HG02970 (cell line): ENCODE measurements around the gene NCBP3.
"Not testable (repeated sequence)": the region's sequence is repeated elsewhere in the genome, so short reads cannot be mapped to it uniquely, and the experiment has no call there.

ENCODE experiments used
- ATAC-seq: cut with Tn5 transposase; IDR thresholded peaks from one replicate; pipeline ENCODE4 v1.9.1; 2021; ENCODE audit warnings: mild to moderate bottlenecking, moderate library complexity, moderate number of reproducible peaks; ENCODE audit not compliant: unreplicated experiment, low FRiP score

NCBP3 gene

GRCh38 chr17:3794557-3795389 lies 51.3 kb downstream of the NCBP3 start:
- no peak for ATAC-seq

DNA sequence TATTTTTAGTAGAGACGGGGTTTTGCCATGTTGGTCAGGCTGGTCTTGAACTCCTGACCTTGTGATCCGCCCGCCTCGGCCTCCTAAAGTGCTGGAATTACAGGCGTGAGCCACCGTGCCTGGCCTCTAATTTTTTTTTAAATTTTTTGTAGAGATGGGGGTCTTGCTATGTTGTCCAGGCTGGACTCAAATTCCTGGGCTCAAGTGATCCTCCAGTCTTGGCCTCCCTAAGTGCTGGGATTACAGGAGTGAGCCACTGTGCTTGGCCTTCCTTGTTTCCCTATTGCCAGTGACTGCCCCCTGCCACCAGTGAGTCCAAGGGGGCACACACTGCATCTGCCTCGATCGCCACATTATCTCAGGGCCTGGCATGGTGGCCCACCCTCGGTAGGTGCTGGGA lies 51.9 kb downstream of the NCBP3 start:
- ATAC-seq = not testable (repeated sequence)

GRCh38 chr17:3793258-3793657 lies 52.8 kb downstream of the NCBP3 start:
- not testable (repeated sequence) for ATAC-seq

- ATAC-seq = no peak
These were observed 53.6 kb downstream of the NCBP3 start for GRCh38 chr17:3792481-3792880.

GRCh38 chr17:3788200-3788599 lies 57.8 kb downstream of the NCBP3 start:
- no peak for ATAC-seq

DNA sequence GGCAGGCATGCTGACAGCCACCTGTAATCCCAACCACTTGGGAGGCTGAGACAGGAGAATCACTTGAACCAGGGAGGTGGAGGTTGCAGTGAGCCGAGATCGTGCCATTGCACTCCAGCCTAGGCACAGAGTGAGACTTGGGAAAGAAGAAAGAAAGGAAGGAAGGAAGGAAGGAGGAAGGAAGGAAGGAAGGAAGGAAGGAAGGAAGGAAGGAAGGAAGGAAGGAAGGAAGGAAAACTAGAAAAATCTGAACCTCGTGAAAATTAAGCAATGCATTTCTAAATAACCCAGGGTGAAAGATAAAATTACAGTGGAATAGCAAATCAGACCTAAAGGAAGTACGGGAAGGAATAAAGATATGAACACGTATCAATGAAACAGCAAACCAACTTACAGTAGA lies 60.7 kb downstream of the NCBP3 start:
- not testable (repeated sequence) for ATAC-seq

DNA sequence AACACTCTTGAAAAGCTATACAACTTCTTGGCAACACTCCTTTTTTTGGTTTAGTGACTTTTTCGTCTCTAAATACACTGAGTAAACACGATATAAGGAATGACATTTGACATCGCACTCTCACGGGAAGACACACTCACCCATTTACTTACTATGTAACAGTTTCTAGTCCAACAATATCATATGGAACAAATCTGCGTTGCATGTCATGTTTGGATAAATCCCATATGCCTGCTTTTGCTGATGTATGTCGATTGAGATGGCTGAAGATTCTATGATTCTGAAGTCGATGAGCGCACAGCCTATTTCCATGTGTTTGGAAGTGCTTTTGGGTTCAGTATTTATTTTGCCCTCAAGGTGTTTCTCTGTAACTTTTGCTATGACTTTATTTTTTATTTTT lies 63.3 kb downstream of the NCBP3 start:
- no peak for ATAC-seq

DNA sequence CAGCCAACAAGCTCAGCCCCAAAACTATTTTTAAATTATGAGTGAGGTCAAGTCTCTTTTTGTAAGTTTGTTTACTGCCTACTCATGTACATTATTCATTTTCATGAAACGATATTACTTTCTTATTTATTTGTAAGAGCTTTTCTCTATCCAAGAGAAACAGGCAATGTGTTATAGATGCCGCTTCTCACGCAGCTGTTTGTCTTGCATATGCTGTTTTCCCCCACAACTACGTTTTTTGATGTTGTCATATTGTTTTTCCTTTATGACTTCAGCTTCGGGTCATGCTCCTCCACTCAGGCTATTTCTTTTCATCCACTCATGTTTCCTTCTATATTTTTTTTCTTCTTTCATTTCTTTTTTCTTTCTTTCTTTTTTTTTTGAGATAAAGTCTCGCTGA lies 65.1 kb downstream of the NCBP3 start:
- ATAC-seq = no peak

GRCh38 chr17:3777366-3778120 lies 68.5 kb downstream of the NCBP3 start:
- ATAC-seq = no peak

DNA sequence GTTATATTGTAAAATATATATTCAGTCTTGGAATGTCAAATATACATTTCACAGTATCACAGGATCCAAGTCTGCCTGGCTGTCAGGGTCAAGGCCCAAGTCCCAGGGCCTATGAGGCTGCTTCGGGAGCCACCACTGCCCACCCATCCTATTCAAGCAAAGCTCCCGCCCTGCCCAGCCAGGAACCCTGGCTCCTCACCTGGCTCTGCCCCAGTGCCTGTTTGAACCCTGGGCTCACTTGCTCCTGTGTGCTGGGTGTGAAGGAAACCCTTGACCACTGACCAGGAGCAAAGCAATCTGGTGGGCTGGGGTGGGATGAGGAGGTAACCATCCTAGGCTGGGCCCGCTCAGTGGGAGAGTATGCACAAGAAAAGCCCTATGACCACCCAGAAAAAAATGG lies 72.1 kb downstream of the NCBP3 start:
- no peak for ATAC-seq

GRCh38 chr17:3773511-3773910 lies 72.5 kb downstream of the NCBP3 start:
- ATAC-seq = no peak

DNA sequence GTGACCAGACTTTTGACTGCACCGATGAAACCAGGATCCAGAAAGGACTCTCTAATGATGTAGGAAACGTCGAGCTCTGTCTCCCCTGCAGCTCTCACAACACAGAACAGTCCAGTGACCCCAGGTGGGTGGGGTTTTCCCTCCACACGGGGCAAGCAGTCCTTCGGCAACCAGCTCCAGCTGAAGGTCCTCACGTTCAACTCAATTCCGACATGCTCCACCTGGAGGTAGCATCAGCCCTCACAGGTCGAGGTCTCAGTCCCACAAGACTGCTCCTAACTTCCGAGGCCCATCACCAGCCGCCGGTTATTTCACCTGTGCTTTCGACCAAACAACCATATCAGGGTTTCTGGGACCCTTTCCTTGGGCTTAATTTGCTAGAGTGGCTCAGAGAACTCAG lies 73.3 kb downstream of the NCBP3 start:
- no peak for ATAC-seq

DNA sequence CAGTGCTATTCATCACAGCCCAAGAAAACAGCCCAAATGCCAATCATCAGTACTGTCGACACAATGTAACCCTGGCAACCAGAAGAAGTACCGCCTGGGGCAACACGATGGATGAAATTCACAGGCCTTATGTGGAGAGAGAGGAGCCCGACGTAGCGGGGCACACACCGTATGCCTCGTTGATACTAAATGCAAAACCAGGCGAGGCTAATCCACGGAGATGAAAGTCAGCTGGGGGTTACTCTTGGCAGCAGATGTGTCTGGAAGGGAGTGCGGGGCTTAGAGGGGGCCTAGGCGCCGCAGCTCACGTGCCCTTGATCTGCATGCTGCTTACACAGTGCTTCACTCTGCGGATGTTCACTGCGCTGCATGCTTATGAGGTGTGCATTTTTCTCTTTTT lies 74.9 kb downstream of the NCBP3 start:
- no peak for ATAC-seq

DNA sequence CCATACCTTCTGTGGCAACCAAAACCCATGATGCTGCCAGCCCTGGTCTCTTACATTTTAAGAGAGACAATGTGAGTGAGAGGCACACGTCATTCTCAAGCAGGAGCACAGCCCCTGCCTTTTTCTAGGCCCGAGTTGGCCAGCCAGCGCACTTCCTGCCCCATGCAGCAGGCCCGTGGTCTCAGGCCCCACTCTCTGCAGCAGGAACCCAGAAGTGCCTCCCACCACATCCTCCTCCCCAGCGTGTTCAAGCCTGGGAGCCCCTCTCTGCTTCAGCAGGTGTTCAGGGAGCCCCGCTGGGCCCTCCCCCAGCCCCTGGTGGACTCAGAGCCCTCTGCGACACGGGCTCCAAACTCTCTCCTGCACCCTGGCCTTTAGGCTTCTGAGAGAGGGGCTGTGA lies 75.6 kb downstream of the NCBP3 start:
- no peak for ATAC-seq

GRCh38 chr17:3768769-3769168 lies 77.3 kb downstream of the NCBP3 start:
- ATAC-seq = no peak

- ATAC-seq = no peak
These were observed 77.7 kb downstream of the NCBP3 start for GRCh38 chr17:3768341-3768740.

DNA sequence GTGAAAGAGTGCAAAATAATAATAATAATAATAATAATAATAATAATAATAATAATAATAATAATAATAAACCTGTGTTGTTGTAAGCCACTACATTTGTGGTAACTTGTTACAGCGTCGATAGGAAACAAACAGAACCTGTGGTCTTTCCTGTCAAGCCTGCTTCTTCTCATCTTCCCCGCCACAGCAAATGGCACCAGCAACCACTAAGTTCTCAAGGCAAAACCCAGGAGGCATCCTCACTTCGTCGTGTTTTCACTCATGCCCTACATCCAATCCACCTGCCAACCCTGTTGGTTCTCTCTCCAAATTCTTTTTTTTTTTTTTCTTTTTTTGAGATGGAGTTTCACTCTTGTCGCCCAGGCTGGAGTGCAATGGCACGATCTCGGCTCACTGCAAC lies 79.3 kb downstream of the NCBP3 start:
- no peak for ATAC-seq

DNA sequence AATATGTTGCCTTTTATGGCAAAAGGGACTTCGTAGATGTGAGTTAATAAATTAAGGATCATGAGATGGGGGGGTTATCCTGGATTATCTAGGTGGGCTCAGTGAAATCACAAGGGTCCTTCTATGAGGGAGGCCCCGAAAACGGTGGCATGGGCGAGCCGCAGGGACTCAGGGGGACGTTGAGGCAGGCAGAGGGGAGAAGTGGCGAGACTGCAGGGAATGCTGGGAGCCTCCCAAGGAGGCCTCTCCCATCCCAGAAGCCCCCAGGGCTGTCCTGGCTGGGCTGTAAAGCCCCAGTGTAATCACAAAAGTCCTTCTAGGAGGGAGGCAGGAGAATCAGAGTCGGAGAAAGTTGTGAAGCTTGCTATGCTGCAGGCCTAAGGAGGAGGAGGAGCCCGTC lies 80.1 kb downstream of the NCBP3 start:
- no peak for ATAC-seq

DNA sequence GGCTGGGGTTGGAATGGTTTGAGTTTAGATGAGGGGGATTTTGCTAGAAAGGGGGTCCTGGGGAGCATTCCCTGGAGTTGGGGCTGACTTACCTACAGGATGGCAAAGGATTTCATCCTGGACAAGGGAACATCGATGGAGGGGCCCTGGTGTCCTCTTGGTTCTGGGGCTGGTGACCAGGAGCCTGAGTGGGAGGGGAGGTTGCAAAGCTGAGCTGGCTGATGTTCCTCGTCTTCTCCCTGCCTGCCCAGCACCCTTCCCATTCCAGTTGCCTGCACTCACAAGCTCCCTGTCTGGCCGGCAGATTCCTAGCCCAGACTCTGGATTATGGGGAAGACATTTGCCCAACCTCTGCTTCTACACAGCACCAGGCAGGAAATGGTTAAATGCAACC lies 82.3 kb downstream of the NCBP3 start:
- ATAC-seq = no peak

DNA sequence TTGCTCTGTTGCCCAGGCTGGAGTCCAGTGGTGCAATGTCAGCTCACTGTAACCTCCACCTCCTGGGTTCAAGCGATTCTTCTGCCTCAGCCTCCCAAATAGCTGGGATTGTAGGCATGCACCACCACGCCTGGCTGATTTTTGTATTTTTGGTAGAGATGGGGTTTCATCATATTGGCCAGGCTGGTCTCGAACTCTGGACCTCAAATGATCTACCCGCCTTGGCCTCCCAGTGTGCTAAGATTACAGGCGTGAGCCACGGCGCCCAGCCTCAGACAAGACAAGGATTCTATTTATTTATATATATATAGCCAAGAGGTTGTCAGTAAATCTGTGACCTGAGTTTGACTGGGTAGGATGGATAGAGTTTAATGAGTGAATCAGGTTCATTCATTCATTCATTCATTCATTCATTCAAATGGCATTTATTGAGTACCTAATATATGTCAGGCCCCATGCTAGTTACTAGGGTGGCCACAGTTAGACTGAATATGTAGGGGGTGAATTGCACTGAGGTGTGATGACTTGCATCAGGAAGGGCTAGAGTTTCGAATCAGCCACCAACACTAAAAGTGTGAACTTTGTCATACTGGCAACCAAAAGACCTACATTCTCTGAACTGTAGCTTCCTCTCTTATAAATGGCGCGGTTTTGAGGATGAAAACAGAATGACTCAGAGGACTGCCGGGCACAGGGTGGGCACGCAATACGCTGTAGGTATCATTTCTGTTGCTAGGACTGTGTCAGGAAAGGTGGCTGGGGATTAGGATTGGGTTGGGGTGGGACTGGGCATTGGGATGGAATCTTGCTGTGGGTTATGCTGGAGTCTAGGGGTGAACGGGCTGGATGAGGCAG lies 82.9 kb downstream of the NCBP3 start:
- no peak for ATAC-seq

DNA sequence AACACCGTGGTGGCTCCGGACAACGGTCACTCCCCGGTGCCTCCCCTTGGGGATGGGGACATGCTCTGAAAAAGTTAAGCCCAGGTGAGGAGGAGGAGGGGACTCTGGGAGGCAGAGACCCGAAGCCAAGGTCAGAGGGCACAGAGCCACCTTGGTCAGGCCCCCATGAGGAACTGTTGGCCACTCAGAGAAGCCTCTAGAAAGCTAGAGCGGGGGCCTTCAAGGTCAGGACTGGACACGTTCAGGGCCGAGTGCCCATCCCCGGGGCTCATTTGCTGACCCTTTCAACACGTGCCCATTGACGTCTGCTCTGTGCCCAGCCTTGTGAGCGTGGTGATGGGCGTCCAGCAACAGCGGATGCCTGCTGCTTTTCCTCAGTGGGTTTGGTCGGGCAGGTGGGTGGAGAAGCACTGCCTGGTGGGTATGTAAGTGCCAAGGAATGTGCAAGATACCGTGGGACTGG lies 84.1 kb downstream of the NCBP3 start:
- ATAC-seq = no peak
